OCI-LY1 (cell line): Measurements from ENCODE around the gene MRFAP1.

ENCODE experiments used
- H2AFZ ChIP-seq: fragments of 200-600 bp; sonication (generic), shearing (Covaris generic); 2 replicates; pipeline ENCODE4 v1.6.0; 2014; ENCODE audit warnings: antibody characterized with exemption, mild to moderate bottlenecking, low read length
- H3F3A ChIP-seq: fragments of 200-600 bp; sonication (generic), shearing (Covaris generic); 2 replicates; pipeline ENCODE4 v1.6.0; 2014; ENCODE audit warnings: mild to moderate bottlenecking, antibody characterized with exemption, low read length, moderate library complexity; ENCODE audit not compliant: insufficient read depth
- H3K27ac ChIP-seq: fragments of 200-600 bp; sonication (generic); 2 replicates; pipeline ENCODE4 v1.5.1; 2014; ENCODE audit warnings: low read length, mixed run types, mild to moderate bottlenecking, low read depth; ENCODE audit not compliant: poor library complexity, severe bottlenecking
- H3K27me3 ChIP-seq: fragments of 200-600 bp; sonication (generic); 2 replicates; pipeline ENCODE4 v1.6.0; 2014; ENCODE audit warnings: antibody characterized with exemption, mild to moderate bottlenecking, low read length, moderate library complexity; ENCODE audit not compliant: insufficient read depth
- H3K36me3 ChIP-seq: fragments of 200-600 bp; sonication (generic); 2 replicates; pipeline ENCODE4 v1.6.1; 2014; ENCODE audit warnings: mild to moderate bottlenecking, antibody characterized with exemption, low read length, moderate library complexity, mixed read lengths; ENCODE audit not compliant: insufficient read depth
- H3K4me1 ChIP-seq: fragments of 200-600 bp; sonication (generic); 2 replicates; pipeline ENCODE4 v1.5.1; 2014; ENCODE audit warnings: mild to moderate bottlenecking, low read length, moderate library complexity; ENCODE audit not compliant: insufficient read depth, severe bottlenecking
- H3K4me2 ChIP-seq: fragments of 200-600 bp; sonication (generic), shearing (Covaris generic); 2 replicates; pipeline ENCODE4 v1.6.1; 2014; ENCODE audit warnings: low read length
- H3K4me3 ChIP-seq: fragments of 200-600 bp; sonication (generic); 2 replicates; pipeline ENCODE4 v1.5.1; 2014; ENCODE audit warnings: low read length, low read depth, mild to moderate bottlenecking, mixed read lengths; ENCODE audit not compliant: poor library complexity, severe bottlenecking
- H3K79me2 ChIP-seq: fragments of 200-600 bp; shearing (Covaris generic); 2 replicates; pipeline ENCODE4 v1.6.1; 2016; ENCODE audit warnings: mixed run types, low read length, mixed read lengths; ENCODE audit not compliant: insufficient read depth
- H3K9ac ChIP-seq: fragments of 200-600 bp; sonication (generic), shearing (Covaris generic); 2 replicates; pipeline ENCODE4 v1.6.1; 2014; ENCODE audit warnings: mild to moderate bottlenecking, low read length, mixed read lengths
- H3K9me2 ChIP-seq: fragments of 200-600 bp; sonication (generic), shearing (Covaris generic); 2 replicates; pipeline ENCODE4 v1.6.1; 2014; ENCODE audit warnings: low read depth, mild to moderate bottlenecking, low read length, mixed read lengths
- H3K9me3 ChIP-seq: fragments of 200-600 bp; shearing (Covaris generic); 2 replicates; pipeline ENCODE4 v1.6.1; 2014; ENCODE audit warnings: low read length, mixed read lengths
- H4K20me1 ChIP-seq: fragments of 200-600 bp; sonication (generic), shearing (Covaris generic); 2 replicates; pipeline ENCODE4 v1.6.0; 2016; ENCODE audit warnings: mild to moderate bottlenecking, low read length; ENCODE audit not compliant: insufficient read depth
- CTCF ChIP-seq: fragments of 200-600 bp; sonication (generic), shearing (Covaris generic); IDR thresholded peaks from 2 replicates; pipeline ENCODE4 v1.5.1; 2017; ENCODE audit warnings: mild to moderate bottlenecking, antibody characterized with exemption, low read length, moderate library complexity, mixed read lengths
- EZH2 ChIP-seq: fragments of 200-600 bp; sonication (generic), shearing (Covaris generic); IDR thresholded peaks from 2 replicates; pipeline ENCODE4 v1.8.0; 2017; ENCODE audit warnings: borderline replicate concordance, mixed run types, mild to moderate bottlenecking, antibody characterized with exemption, low read length, moderate library complexity, mixed read lengths

Gene MRFAP1

GRCh38 chr4:6657242-6658208 lies 17.0 kb downstream of the MRFAP1 start:
- Histone ChIP-seq H3F3A (no peaks in the 10 kb centered on the region), H3K27me3 (no peaks in the 10 kb centered on the region), H3K36me3 (no peaks in the 10 kb centered on the region), H3K9ac (no peak overlapping the region), H3K4me3 (no peak overlapping the region), H4K20me1 (no peaks in the 10 kb centered on the region), H2AFZ (no peak overlapping the region), H3K4me1 (no peaks in the 10 kb centered on the region), H3K4me2 (no peak overlapping the region), H3K27ac (no peak overlapping the region), H3K9me3 (no peaks in the 10 kb centered on the region), H3K9me2 (no peaks in the 10 kb centered on the region), H3K79me2 (no peaks in the 10 kb centered on the region)
- TF ChIP-seq CTCF = no peak
- TF ChIP-seq EZH2 = no peak

- Histone ChIP-seq H3K4me1 (no peaks in the 10 kb centered on the region), H3K9me3 (no peaks in the 10 kb centered on the region), H3K36me3 (no peaks in the 10 kb centered on the region), H3K79me2 (no peaks in the 10 kb centered on the region), H3F3A (no peaks in the 10 kb centered on the region), H3K9ac (no peak overlapping the region), H3K4me3 (no peak overlapping the region), H3K9me2 (no peaks in the 10 kb centered on the region), H3K27ac (no peak overlapping the region), H3K27me3 (no peaks in the 10 kb centered on the region), H4K20me1 (no peaks in the 10 kb centered on the region), H3K4me2 (no peak overlapping the region), H2AFZ (no peak overlapping the region)
- TF ChIP-seq EZH2 (no peak), CTCF (no peak)
These were observed 17.7 kb downstream of the MRFAP1 start for GRCh38 chr4:6658209-6658595.

- no peak overlapping the region for H2AFZ ChIP-seq
- H3K4me2 ChIP-seq = no peak overlapping the region
These were observed 18.2 kb downstream of the MRFAP1 start for GRCh38 chr4:6658597-6659075.

More at GRCh38 chr4:6658597-6659075, 18.2 kb downstream of the MRFAP1 start:
- no peaks in the 10 kb centered on the region for H3K4me1 ChIP-seq
- H4K20me1 ChIP-seq = no peaks in the 10 kb centered on the region
- H3F3A ChIP-seq = no peaks in the 10 kb centered on the region
- no peaks in the 10 kb centered on the region for H3K27me3 ChIP-seq
- H3K9me3 ChIP-seq = no peaks in the 10 kb centered on the region
- no peaks in the 10 kb centered on the region for H3K36me3 ChIP-seq
- no peak overlapping the region for H3K4me3 ChIP-seq
- H3K9ac ChIP-seq = no peak overlapping the region
- H3K27ac ChIP-seq = no peak overlapping the region
- TF ChIP-seq EZH2 (no peak), CTCF (no peak)
- no peaks in the 10 kb centered on the region for H3K9me2 ChIP-seq
- no peaks in the 10 kb centered on the region for H3K79me2 ChIP-seq
